Ovary (tissue), 9 donors: Measurements from ENCODE around the gene ZNF408. TPM values are rescaled to one million over a fixed set of nuclear protein-coding genes. Genes with fewer than 3 reads are reported as not detected.

Source experiments
- DNase-seq, 5 donors: peaks; one replicate each; pipeline ENCODE4 v3.0.0-alpha.2; 2019 to 2020
- H3K27ac ChIP-seq, 2 donors: fragments of 200-600 bp; one replicate each; pipeline versions ENCODE4 v1.5.1 to v1.8.0; 2019 to 2022
- H3K27me3 ChIP-seq: fragments of 200-600 bp; one replicate; pipeline ENCODE4 v1.8.0; 2022
- H3K36me3 ChIP-seq: fragments of 200-600 bp; sonication (generic); one replicate; pipeline ENCODE4 v1.5.1; 2019
- H3K4me1 ChIP-seq: one replicate; pipeline ENCODE4 v1.8.1; 2013; ENCODE audit warnings: mild to moderate bottlenecking, moderate library complexity; ENCODE audit not compliant: insufficient read depth
- H3K4me3 ChIP-seq: fragments of 200-600 bp; sonication (generic); one replicate; pipeline ENCODE4 v1.5.1; 2017
- H3K9me3 ChIP-seq, 2 donors: fragments of 200-600 bp in 1 of 2; sonication (generic) in 1 of 2; one replicate each; pipeline versions ENCODE4 v1.5.1 to v1.8.1; 2013 to 2019; ENCODE audit warnings: mild to moderate bottlenecking in 1 of 2, moderate library complexity in 1 of 2
- CTCF ChIP-seq, 3 donors: fragments of 450-650 bp in 2 of 3; fragments of 200-600 bp in 1 of 3; IDR thresholded peaks; one replicate each; pipeline versions ENCODE4 v1.5.1 to v1.8.0; 2016 to 2022; ENCODE audit warnings: antibody characterized with exemption in 3 of 3, mild to moderate bottlenecking in 1 of 3
- EP300 ChIP-seq: sonication (generic); formaldehyde crosslinking; IDR thresholded peaks from one replicate; pipeline ENCODE4 v1.6.1; 2017; ENCODE audit warnings: antibody characterized with exemption
- POLR2A ChIP-seq: fragments of 450-650 bp; IDR thresholded peaks from one replicate; pipeline ENCODE4 v1.6.1; 2017; ENCODE audit warnings: antibody characterized with exemption, mild to moderate bottlenecking, moderate library complexity
- WGBS, 3 donors: extraction: QIAGEN DNeasy Blood & Tissue Kit in 1 of 3; methylation state at CpG; one replicate each; pipeline versions ENCODE4 v1.1.5 to v1.1.7; 2013 to 2017; 5-methylcytosine and 5-hydroxymethylcytosine counted together
- intact Hi-C, 4 donors: fragments of 100-400 bp; cut with DNase I; formaldehyde crosslinking; loops; one replicate each; pipeline versions ENCODE4 v1.11.0 to v1.15.1; 2022 to 2023
- polyA plus RNA-seq, 2 donors: library from polyadenylated mRNA; stranded (reverse); fragments of 200-250 nt in 1 of 2; fragments of 350-450 nt in 1 of 2; fragmentation: Illumina TruSeq in 1 of 2; extraction: RNeasy Lipid Tissue Mini Kit (QIAGEN cat#74804) in 1 of 2; gene quantifications; one replicate each; pipeline ENCODE4 v1.2.3, GENCODE V29; 2013 to 2014
- total RNA-seq, 7 donors: library from RNA; depleted of rRNA in 2 of 7; stranded (reverse); fragments of >200 nt in 2 of 7; fragmentation: NEBNext Ultra II Directional in 3 of 7; extraction: Animal tissue kit (Norgen Biotek cat#: 25700) in 3 of 7; gene quantifications; one replicate each; pipeline versions ENCODE4 v1.1.0 to v1.2.4, GENCODE V29; 2016 to 2023
- donor health status: DM: no; HTN: no; CAD: no; lungs with moderate emphysema.
- donor health status: DM: no; HTN: no; CAD: no.
- donor health status: Bipolar disorder and iron deficiency.
- donor health status: DM: yes; HTN: yes; CAD: no.
- donor health status: DM: no; HTN: no; CAD: no.
- donor health status: DM: yes; HTN: yes; CAD: no.

Gene ZNF408
- total and polyA plus RNA-seq, 9 donors: 1.4 to 11.6 (median 7.8) TPM

GRCh38 chr11:46682773-46683752, 17.8 kb upstream of the ZNF408 start:
- intact Hi-C loops: no loop called here
- H3K27ac ChIP-seq: no peak overlapping the region
- H3K4me1 ChIP-seq: no peaks in the 10 kb centered on the region
- no peak overlapping the region for H3K4me3 ChIP-seq
- H3K27me3 ChIP-seq: no peaks in the 10 kb centered on the region
- DNase-seq: no peak
- no peaks in the 10 kb centered on the region for H3K9me3 ChIP-seq
- WGBS, 3 donors: 78 to 90% (median 87%) methylated on average over 11 of the region's 11 CpGs
- no peak for TF ChIP-seq CTCF (IDR thresholded peaks at IDR 0.05)
- no peak for TF ChIP-seq EP300
- no peak for TF ChIP-seq POLR2A
- H3K36me3 ChIP-seq: no peaks in the 10 kb centered on the region

GRCh38 chr11:46684367-46684766, 16.5 kb upstream of the ZNF408 start:
- intact Hi-C loops: no loop called here
- Histone ChIP-seq H3K9me3 (no peaks in the 10 kb centered on the region), H3K27ac (no peak overlapping the region), H3K4me3 (no peak overlapping the region), H3K27me3 (no peaks in the 10 kb centered on the region), H3K36me3 (no peaks in the 10 kb centered on the region), H3K4me1 (no peaks in the 10 kb centered on the region)
- DNase-seq: no peak
- WGBS, 3 donors: 48 to 62% (median 58%) methylated on average over 3 of the region's 3 CpGs
- TF ChIP-seq EP300: no peak
- no peak for TF ChIP-seq CTCF (IDR thresholded peaks at IDR 0.05)
- TF ChIP-seq POLR2A: no peak

- Histone ChIP-seq H3K9me3 (no peaks in the 10 kb centered on the region), H3K4me3 (no peak overlapping the region), H3K27me3 (no peaks in the 10 kb centered on the region), H3K4me1 (no peaks in the 10 kb centered on the region), H3K36me3 (no peaks in the 10 kb centered on the region), H3K27ac (no peak overlapping the region)
- DNase-seq: no peak
- 66 to 71% (median 67%) methylated on average over 15 of the region's 15 CpGs for WGBS, 3 donors
- intact Hi-C loops: no loop called here
- TF ChIP-seq EP300: no peak
- no peak for TF ChIP-seq POLR2A
- TF ChIP-seq CTCF (IDR thresholded peaks at IDR 0.05): no peak
Measured at GRCh38 chr11:46686886-46687795, 13.7 kb upstream of the ZNF408 start.

- H3K4me1 ChIP-seq: peaks cover under 1% of the 10 kb centered on the region
- no peak for DNase-seq
- no peak overlapping the region for H3K4me3 ChIP-seq
- no peak for TF ChIP-seq EP300
- TF ChIP-seq CTCF (IDR thresholded peaks at IDR 0.05): no peak
- TF ChIP-seq POLR2A: no peak
- intact Hi-C loops: no loop called here
- H3K27me3 ChIP-seq: no peaks in the 10 kb centered on the region
- H3K36me3 ChIP-seq: no peaks in the 10 kb centered on the region
- no peak overlapping the region for H3K27ac ChIP-seq
- no peaks in the 10 kb centered on the region for H3K9me3 ChIP-seq
- WGBS, 3 donors: 95 to 97% (median 96%) methylated on average over 1 of the region's 1 CpG
Measured at GRCh38 chr11:46690702-46691101, 10.1 kb upstream of the ZNF408 start.
